HG03280 (cell line): ENCODE measurements around the gene EAF2.

Source experiments
- ATAC-seq: cut with Tn5 transposase; IDR thresholded peaks from one replicate; pipeline ENCODE4 v1.9.1; 2021; ENCODE audit warnings: mild to moderate bottlenecking, moderate library complexity; ENCODE audit not compliant: unreplicated experiment

EAF2 gene

GRCh38 chr3:121834671-121835464 is at the start of gene EAF2, which contains the start of gene IQCB1:
Gene EAF2, plus strand, starts transcription at chr3:121835209. Its CDS starts 77 bp downstream, at chr3:121835286.
Gene IQCB1, minus strand, starts transcription at chr3:121835060. Its CDS starts 6,100 bp downstream, at chr3:121828960.
- ATAC-seq = peak; percentile 98

GRCh38 chr3:121786485-121786884 is 48.5 kb upstream of the EAF2 start:
- ATAC-seq = no peak

GRCh38 chr3:121793078-121793477 is 41.9 kb upstream of the EAF2 start:
- peak; percentile 53 for ATAC-seq

GRCh38 chr3:121794264-121794983 is 40.6 kb upstream of the EAF2 start:
- no peak for ATAC-seq

GRCh38 chr3:121796970-121797369 is 38.0 kb upstream of the EAF2 start:
- no peak for ATAC-seq

GRCh38 chr3:121800906-121801305 is 34.1 kb upstream of the EAF2 start:
- ATAC-seq = no peak

GRCh38 chr3:121803771-121804320 is 31.2 kb upstream of the EAF2 start:
- no peak for ATAC-seq

- peak; percentile 98 for ATAC-seq
Observed at GRCh38 chr3:121809249-121809648, 25.8 kb upstream of the EAF2 start.

- ATAC-seq = no peak
Observed at GRCh38 chr3:121817753-121818152, 17.3 kb upstream of the EAF2 start.

- no peak for ATAC-seq
Observed at GRCh38 chr3:121818578-121818977, 16.4 kb upstream of the EAF2 start.

- ATAC-seq = no peak
Observed at GRCh38 chr3:121819236-121819635, 15.8 kb upstream of the EAF2 start.

GRCh38 chr3:121821421-121822199 is 13.4 kb upstream of the EAF2 start:
- no peak for ATAC-seq

- ATAC-seq = no peak
Observed at GRCh38 chr3:121822973-121823372, 12.0 kb upstream of the EAF2 start.

- no peak for ATAC-seq
Observed at GRCh38 chr3:121834157-121834670, 795 bp upstream of the EAF2 start.

- peak; percentile 7 for ATAC-seq
Observed at GRCh38 chr3:121835465-121835801, 424 bp downstream of the EAF2 start.

- ATAC-seq = no peak
Observed at GRCh38 chr3:121836064-121836463, 1.1 kb downstream of the EAF2 start.

- ATAC-seq = no peak
Observed at GRCh38 chr3:121836481-121836880, 1.5 kb downstream of the EAF2 start.

- no peak for ATAC-seq
Observed at GRCh38 chr3:121839962-121840361, 5.0 kb downstream of the EAF2 start.

- ATAC-seq = no peak
Observed at GRCh38 chr3:121844892-121845291, 9.9 kb downstream of the EAF2 start.

- ATAC-seq = no peak
Observed at GRCh38 chr3:121852256-121852655, 17.2 kb downstream of the EAF2 start.

GRCh38 chr3:121855555-121855954 is 20.5 kb downstream of the EAF2 start:
- ATAC-seq = no peak
